AG04450 (cell line): ENCODE results near the gene OPCML. TPM values are rescaled to one million over a fixed set of nuclear protein-coding genes. Genes with fewer than 3 reads are reported as not detected.

ENCODE experiments used
- CTCF ChIA-PET: fragments of 300-600, 350-600 bp; formaldehyde crosslinking; extraction: SDS; loops from one replicate; lab custom pipeline; 2022; ENCODE audit warnings: antibody characterized with exemption, inconsistent platforms; lab: Charles Lee
- POLR2A ChIA-PET: fragments of 350-600 bp; formaldehyde crosslinking; extraction: SDS; loops from one replicate; lab custom pipeline; 2021; ENCODE audit warnings: antibody characterized with exemption, inconsistent platforms; lab: Yijun Ruan, JAX
- DNase-seq: peaks from one replicate; pipeline ENCODE4 v3.0.0-alpha.2; 2011; ENCODE audit warnings: low read depth, low spot score
- H3K27ac ChIP-seq: one replicate; pipeline ENCODE4 v1.5.1; 2012; ENCODE audit warnings: low read depth, low read length, control low read depth
- H3K27me3 ChIP-seq: one replicate; pipeline ENCODE4 v1.6.0; 2012; ENCODE audit warnings: low read length; ENCODE audit not compliant: control insufficient read depth, insufficient read depth
- H3K4me3 ChIP-seq: 2 replicates; pipeline ENCODE4 v1.5.1; 2011; ENCODE audit warnings: mild to moderate bottlenecking, low read depth, low read length, control low read depth
- H3K9me3 ChIP-seq: 2 replicates; pipeline ENCODE4 v1.5.1; 2012; ENCODE audit warnings: low read length; ENCODE audit not compliant: control insufficient read depth, insufficient read depth
- polyA plus RNA-seq: library from polyadenylated mRNA; depleted of rRNA; stranded (reverse); fragments of >200 nt; gene quantifications from 2 replicates; pipeline ENCODE4 v1.2.3, GENCODE V29; 2011
- TF ChIP-seq, protein P1 (sequence below): IDR thresholded peaks from 2 replicates; pipeline ENCODE4 v1.5.1; 2011; ENCODE audit warnings: low read depth, low read length, control low read depth, inconsistent platforms

Gene OPCML
- polyA plus RNA-seq, 1 experiment = 1.1 TPM

DNA sequence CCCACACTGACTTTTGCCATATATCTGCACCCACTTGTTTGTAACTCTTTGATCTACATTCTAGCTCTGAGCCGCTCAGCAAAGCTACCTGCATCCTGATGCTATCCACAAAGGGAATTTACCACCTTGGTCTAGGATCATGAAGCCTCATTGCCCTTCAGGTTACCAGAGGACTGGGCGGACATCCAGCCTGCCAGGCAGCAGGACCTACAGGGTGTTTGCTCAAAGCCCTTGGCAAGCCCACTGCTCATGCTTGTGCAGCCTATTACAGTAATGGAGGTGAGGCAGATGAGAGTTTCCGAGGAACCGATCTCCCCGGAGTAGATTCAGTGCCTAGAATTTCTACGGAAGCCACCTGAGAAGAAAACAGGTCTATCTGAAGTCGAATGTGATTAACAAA is 417.2 kb downstream of the OPCML start:
- TF ChIP-seq, protein P1, sequence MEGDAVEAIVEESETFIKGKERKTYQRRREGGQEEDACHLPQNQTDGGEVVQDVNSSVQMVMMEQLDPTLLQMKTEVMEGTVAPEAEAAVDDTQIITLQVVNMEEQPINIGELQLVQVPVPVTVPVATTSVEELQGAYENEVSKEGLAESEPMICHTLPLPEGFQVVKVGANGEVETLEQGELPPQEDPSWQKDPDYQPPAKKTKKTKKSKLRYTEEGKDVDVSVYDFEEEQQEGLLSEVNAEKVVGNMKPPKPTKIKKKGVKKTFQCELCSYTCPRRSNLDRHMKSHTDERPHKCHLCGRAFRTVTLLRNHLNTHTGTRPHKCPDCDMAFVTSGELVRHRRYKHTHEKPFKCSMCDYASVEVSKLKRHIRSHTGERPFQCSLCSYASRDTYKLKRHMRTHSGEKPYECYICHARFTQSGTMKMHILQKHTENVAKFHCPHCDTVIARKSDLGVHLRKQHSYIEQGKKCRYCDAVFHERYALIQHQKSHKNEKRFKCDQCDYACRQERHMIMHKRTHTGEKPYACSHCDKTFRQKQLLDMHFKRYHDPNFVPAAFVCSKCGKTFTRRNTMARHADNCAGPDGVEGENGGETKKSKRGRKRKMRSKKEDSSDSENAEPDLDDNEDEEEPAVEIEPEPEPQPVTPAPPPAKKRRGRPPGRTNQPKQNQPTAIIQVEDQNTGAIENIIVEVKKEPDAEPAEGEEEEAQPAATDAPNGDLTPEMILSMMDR = no peak
- Histone ChIP-seq H3K9me3 (no peaks in the 10 kb centered on the region), H3K4me3 (no peak overlapping the region), H3K27me3 (no peaks in the 10 kb centered on the region), H3K27ac (no peak overlapping the region)
- ChIA-PET POLR2A (no interaction called here), CTCF (no interaction called here)
- DNase-seq = no peak

DNA sequence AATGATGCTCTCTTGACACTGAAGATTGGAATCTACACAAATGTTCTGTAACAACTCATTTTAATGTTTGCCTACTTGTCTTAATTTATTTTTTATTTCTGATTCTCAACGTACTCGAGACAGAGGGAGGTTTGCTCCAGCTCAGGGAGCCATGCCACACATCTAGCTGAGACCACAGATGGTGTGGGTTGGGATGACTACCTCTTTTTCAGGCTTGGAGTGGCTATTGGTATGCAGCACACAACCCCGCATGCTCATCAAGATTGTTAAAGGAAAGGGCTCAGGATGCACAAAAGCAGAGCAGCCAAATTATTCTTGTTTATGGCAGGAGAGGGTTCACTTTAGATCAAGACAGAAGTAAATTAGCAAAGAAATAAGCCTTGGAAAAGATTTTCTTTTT is 424.5 kb downstream of the OPCML start:
- DNase-seq = no peak
- Histone ChIP-seq H3K27ac (no peak overlapping the region), H3K4me3 (no peak overlapping the region), H3K27me3 (no peaks in the 10 kb centered on the region), H3K9me3 (no peaks in the 10 kb centered on the region)
- ChIA-PET CTCF (no interaction called here), POLR2A (no interaction called here)
- TF ChIP-seq, protein P1 = no peak

DNA sequence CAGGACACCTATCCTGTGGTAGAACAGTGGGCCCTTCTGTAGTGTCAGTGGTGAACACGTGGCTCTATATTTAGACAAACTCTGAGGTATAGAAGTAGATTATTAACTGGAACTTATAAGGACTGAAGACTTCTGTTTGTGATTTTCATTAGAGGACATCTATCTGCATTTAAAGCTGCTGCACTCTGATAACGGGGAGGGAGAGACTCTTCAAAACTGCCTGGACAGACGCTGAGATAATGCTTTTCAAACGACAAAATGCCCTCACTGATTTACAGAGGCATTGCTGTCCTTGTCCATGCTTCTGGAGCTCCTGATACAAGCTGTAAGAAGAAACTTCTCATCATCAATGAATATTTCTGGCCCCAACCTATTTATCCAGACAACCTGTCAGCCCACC is 425.2 kb downstream of the OPCML start:
- TF ChIP-seq, protein P1 = no peak
- no peak for DNase-seq
- no peaks in the 10 kb centered on the region for H3K27me3 ChIP-seq
- H3K9me3 ChIP-seq = no peaks in the 10 kb centered on the region
- ChIA-PET POLR2A (no interaction called here), CTCF (no interaction called here)
- no peak overlapping the region for H3K4me3 ChIP-seq
- no peak overlapping the region for H3K27ac ChIP-seq

DNA sequence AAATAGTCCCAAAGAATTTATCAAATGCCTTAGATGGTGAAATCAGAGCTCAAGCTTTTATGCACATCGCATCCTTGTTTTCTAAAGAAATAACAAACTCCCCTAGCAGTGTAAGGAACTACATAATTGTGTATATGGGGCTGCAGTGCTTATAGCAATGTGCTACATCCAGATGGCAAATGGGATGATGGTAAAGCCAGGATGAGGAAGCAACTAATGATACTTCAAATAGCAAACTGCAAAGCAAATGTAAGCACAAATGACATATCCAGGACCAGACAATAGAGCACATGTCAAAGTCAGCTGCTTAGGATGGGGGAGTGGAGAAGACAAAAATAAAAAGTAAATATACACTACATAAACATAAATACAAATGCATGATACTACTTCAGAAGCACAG is 425.9 kb downstream of the OPCML start:
- Histone ChIP-seq H3K4me3 (no peak overlapping the region), H3K9me3 (no peaks in the 10 kb centered on the region), H3K27ac (no peak overlapping the region), H3K27me3 (no peaks in the 10 kb centered on the region)
- TF ChIP-seq, protein P1 = no peak
- POLR2A ChIA-PET = no interaction called here
- CTCF ChIA-PET = no interaction called here
- DNase-seq = no peak

DNA sequence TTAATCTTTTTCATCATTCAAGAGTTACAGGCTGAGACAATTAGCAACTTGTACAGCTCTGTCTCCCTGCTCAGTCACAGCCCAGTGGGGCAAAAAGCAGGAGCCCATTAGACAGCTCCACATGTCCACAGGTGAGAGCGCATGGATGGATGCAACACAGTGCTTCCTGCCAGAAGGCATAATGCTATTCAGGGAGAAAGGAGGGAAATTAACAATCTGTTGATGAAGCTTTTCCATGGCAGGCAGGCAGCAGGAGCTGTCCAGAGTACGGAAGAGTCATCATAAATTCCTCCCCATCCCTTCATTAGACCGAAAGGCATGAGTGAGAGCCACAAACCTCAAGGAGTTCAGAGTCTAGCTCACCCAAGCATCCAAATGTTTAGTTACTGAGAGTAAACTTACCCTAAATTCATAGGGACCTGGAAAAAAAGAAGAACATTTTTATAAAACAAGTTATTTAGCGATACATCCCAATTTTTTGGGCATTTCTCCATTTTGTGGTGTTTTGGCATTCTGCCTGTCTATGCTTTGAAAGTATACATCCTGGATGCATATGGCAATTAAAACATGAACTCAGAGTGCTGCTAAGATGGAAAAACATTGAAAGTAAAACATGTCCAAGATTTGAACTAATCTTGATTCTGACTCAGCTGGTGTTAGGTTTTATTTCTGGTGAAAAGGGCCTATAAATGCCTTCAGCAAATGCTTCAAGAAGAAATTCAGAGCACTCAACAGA is 428.1 kb downstream of the OPCML start:
- TF ChIP-seq, protein P1 = no peak
- CTCF ChIA-PET = no interaction called here
- H3K27me3 ChIP-seq = no peaks in the 10 kb centered on the region

More for the DNA sequence above, 428.1 kb downstream of the OPCML start:
- H3K27ac ChIP-seq = no peak overlapping the region
- POLR2A ChIA-PET = no interaction called here
- no peak for DNase-seq
- no peaks in the 10 kb centered on the region for H3K9me3 ChIP-seq
- H3K4me3 ChIP-seq = no peak overlapping the region
